CD4-positive, alpha-beta memory T cell (primary cell): ENCODE results near the gene GSTO2. TPM values are rescaled to one million over a fixed set of nuclear protein-coding genes. Genes with fewer than 3 reads are reported as not detected.
A peak's percentile ranks its signal among the peaks of the same experiment; 100 is the strongest.

Experiments used
- CTCF ChIA-PET: fragments of 350-600 bp; sonication (Branson Sonifier 250); formaldehyde crosslinking; loops from one replicate; lab custom pipeline; 2021; ENCODE audit warnings: inconsistent platforms; ENCODE audit not compliant: partially characterized antibody; lab: Charles Lee
- POLR2A ChIA-PET: fragments of 350-600 bp; sonication (Branson Sonifier 250); formaldehyde crosslinking; loops from one replicate; lab custom pipeline; 2021; ENCODE audit not compliant: partially characterized antibody; lab: Charles Lee
- DNase-seq, 5 donors: peaks; one replicate each; pipeline versions ENCODE4 v3.0.0 to v3.0.0-alpha.2; 2020 to 2022; ENCODE audit warnings: mixed read lengths in 1 of 5
- H3K27ac ChIP-seq: one replicate; pipeline ENCODE4 v1.7.0; 2013; ENCODE audit warnings: low read depth, low read length
- H3K27me3 ChIP-seq: 2 replicates; pipeline ENCODE4 v1.7.0; 2013; ENCODE audit warnings: mild to moderate bottlenecking, low read length, moderate library complexity; ENCODE audit not compliant: insufficient read depth
- H3K36me3 ChIP-seq: 2 replicates; pipeline ENCODE4 v1.7.0; 2013; ENCODE audit warnings: mild to moderate bottlenecking, low read length, moderate library complexity; ENCODE audit not compliant: insufficient read depth
- H3K4me1 ChIP-seq: 2 replicates; pipeline ENCODE4 v1.7.0; 2013; ENCODE audit warnings: mild to moderate bottlenecking, low read length, moderate library complexity; ENCODE audit not compliant: insufficient read depth
- H3K4me3 ChIP-seq, 2 donors: one replicate each; pipeline ENCODE4 v1.7.0; 2013; ENCODE audit warnings: low read length in 2 of 2, mild to moderate bottlenecking in 1 of 2
- H3K9me3 ChIP-seq, 2 donors: one replicate each; pipeline ENCODE4 v1.7.0; 2013; ENCODE audit warnings: low read length in 2 of 2, control low read depth in 1 of 2; ENCODE audit not compliant: control insufficient read depth in 1 of 2
- H3K27ac Mint-ChIP-seq, 7 donors: one replicate each; pipeline ENCODE4 v1.8.0; 2020 to 2021; ENCODE audit warnings: mixed read lengths in 7 of 7, mild to moderate bottlenecking in 6 of 7, inconsistent platforms in 3 of 7, moderate library complexity in 3 of 7
- H3K27me3 Mint-ChIP-seq, 2 donors: one replicate each; pipeline ENCODE4 v1.8.0; 2020 to 2021; ENCODE audit warnings: mixed read lengths in 2 of 2
- H3K36me3 Mint-ChIP-seq, 2 donors: one replicate each; pipeline ENCODE4 v1.8.0; 2020 to 2021; ENCODE audit warnings: mixed read lengths in 2 of 2, inconsistent platforms in 1 of 2, mild to moderate bottlenecking in 1 of 2
- H3K4me1 Mint-ChIP-seq, 4 donors: one replicate each; pipeline ENCODE4 v1.8.0; 2020 to 2021; ENCODE audit warnings: mixed read lengths in 4 of 4, mild to moderate bottlenecking in 1 of 4
- H3K4me3 Mint-ChIP-seq, 8 donors: one replicate each; pipeline ENCODE4 v1.8.0; 2020 to 2021; ENCODE audit warnings: mixed read lengths in 8 of 8, mild to moderate bottlenecking in 7 of 8, moderate library complexity in 6 of 8, inconsistent platforms in 3 of 8
- H3K9me3 Mint-ChIP-seq, 8 donors: one replicate each; pipeline ENCODE4 v1.8.0; 2020 to 2021; ENCODE audit warnings: mixed read lengths in 8 of 8, mild to moderate bottlenecking in 5 of 8, inconsistent platforms in 3 of 8, moderate library complexity in 1 of 8
- intact Hi-C: fragments of 100-400 bp; cut with micrococcal nuclease; formaldehyde crosslinking; loops from one replicate; pipeline ENCODE4 v1.15.1; 2023
- polyA plus RNA-seq, 2 donors: library from polyadenylated mRNA; unstranded; fragments of 300-500 nt; fragmentation: Illumina TruSeq; gene quantifications; one replicate each; pipeline ENCODE4 v1.2.3, GENCODE V29; 2021
- total RNA-seq, 2 experiments: library from RNA; stranded (reverse); gene quantifications; one replicate each; pipeline ENCODE4 v1.2.3, GENCODE V29; 2021

Gene GSTO2
- total and polyA plus RNA-seq, 4 experiments from 2014 or later, result 0.94 to 2.3 (median 1.4) TPM

- intact Hi-C loops, result no loop called here
- Mint-ChIP-seq H3K27ac (peak overlapping the region in 3 of 7 donors; percentile 4 to 92 (median 34)), H3K36me3 (peaks cover under 1 to 4% of the 10 kb centered on the region in 2 donors), H3K9me3 (no peaks in the 10 kb centered on the region), H3K4me3 (peak overlapping the region in 1 of 8 donors; percentile 22), H3K4me1 (peaks cover 42 to 83% (median 57%) of the 10 kb centered on the region in 4 donors), H3K27me3 (no peaks in the 10 kb centered on the region)
- POLR2A ChIA-PET, result interaction anchor here (1.4 to 10.2 kb wide), 6 partner anchors 15 to 44 kb away, joined by 3 to 126 read pairs (median 56); partner anchors contain the start of genes CFAP58 and ITPRIP
- Histone ChIP-seq H3K36me3 (no peaks in the 10 kb centered on the region), H3K4me1 (peaks cover 60% of the 10 kb centered on the region), H3K27ac (no peak overlapping the region), H3K4me3 (no peak overlapping the region), H3K9me3 (no peaks in the 10 kb centered on the region), H3K27me3 (no peaks in the 10 kb centered on the region)
- CTCF ChIA-PET, result interaction anchor here (0.8 to 7.3 kb wide), 13 partner anchors 8 to 50 kb away, joined by 3 to 449 read pairs (median 21); partner anchors contain the start of genes CFAP58 and ITPRIP
- no peak for DNase-seq
These were observed 37.9 kb downstream of the GSTO2 start for GRCh38 chr10:104306897-104307296.

DNA sequence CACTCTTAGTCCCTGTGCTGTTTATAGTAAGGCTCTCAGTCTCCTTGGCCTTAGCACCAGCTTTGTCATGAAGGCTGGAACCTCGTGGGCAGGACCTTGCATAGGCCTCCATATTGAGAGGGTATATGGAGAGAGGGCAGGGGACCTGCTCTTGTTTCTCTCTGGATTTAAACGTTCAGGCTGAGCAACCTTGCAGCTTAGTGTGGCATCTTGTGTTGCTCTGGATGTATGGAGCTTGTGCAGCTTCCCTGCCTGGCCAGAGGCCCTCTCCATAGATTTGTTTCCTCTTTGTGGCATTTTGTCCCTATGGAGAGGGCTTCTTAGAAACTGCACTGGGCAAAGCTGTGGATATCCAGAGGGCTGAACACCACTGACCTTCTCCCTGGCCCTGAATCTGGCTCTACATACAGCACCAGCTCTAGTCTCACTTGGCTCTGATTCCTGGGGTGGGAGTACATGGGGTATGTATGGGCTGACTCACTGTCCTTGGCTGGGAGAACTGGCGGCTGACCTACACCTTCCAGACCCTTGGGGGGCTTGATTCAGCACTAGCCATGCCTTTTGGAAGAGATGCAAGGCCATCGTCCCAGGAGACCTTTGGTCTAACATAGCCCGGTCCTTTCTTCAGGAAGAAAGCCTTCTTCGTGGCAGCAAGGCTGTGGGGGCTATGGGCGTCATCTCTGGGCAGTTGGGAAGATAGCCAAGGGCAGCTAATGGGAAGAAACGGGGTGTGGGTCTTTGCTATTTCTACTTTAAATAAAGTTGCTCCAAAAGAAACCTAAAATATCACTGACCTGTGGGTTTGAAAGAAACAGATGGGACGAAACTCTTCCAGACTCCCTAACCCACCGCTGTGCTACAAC, 38.8 kb downstream of the GSTO2 start:
- no peaks in the 10 kb centered on the region for H3K9me3 ChIP-seq
- no peaks in the 10 kb centered on the region for H3K27me3 Mint-ChIP-seq
- no peak overlapping the region for H3K27ac ChIP-seq

GRCh38 chr10:104308439-104308903, 39.5 kb downstream of the GSTO2 start:
- peak overlapping the region; percentile 49 to 92 (median 82) for H3K27ac Mint-ChIP-seq
- peak overlapping the region; percentile 8 to 84 (median 64) for H3K4me3 Mint-ChIP-seq
- Histone ChIP-seq H3K36me3 (peaks cover 12% of the 10 kb centered on the region), H3K4me3 (no peak overlapping the region), H3K4me1 (peaks cover 60% of the 10 kb centered on the region), H3K27me3 (no peaks in the 10 kb centered on the region), H3K27ac (no peak overlapping the region), H3K9me3 (no peaks in the 10 kb centered on the region)
- ChIA-PET CTCF (interaction anchor here (0.7 to 7.3 kb wide), 6 partner anchors 9 to 41 kb away, joined by 3 to 449 read pairs (median 66); partner anchors contain the start of genes CFAP58 and ITPRIP), POLR2A (interaction anchor here (1.0 to 10.2 kb wide), 6 partner anchors 14 to 43 kb away, joined by 3 to 126 read pairs (median 56); partner anchors contain the start of genes CFAP58 and ITPRIP)
- peaks cover 42 to 82% (median 62%) of the 10 kb centered on the region in 4 donors for H3K4me1 Mint-ChIP-seq
- no peaks in the 10 kb centered on the region for H3K27me3 Mint-ChIP-seq
- H3K36me3 Mint-ChIP-seq, result peaks cover 9 to 18% of the 10 kb centered on the region in 2 donors
- no peaks in the 10 kb centered on the region for H3K9me3 Mint-ChIP-seq
- intact Hi-C loops, result loop anchor here (2.0 kb wide), 1 partner anchor 20 kb away; no protein-coding TSS in a partner anchor
- peak; percentile 49 to 57 (median 51) for DNase-seq

More for the DNA sequence above, 38.8 kb downstream of the GSTO2 start:
- Mint-ChIP-seq H3K4me3 (peak overlapping the region in 7 of 8 donors; percentile 47 to 84 (median 70)), H3K9me3 (no peaks in the 10 kb centered on the region), H3K36me3 (peaks cover 9 to 12% of the 10 kb centered on the region in 2 donors), H3K4me1 (peaks cover 42 to 83% (median 61%) of the 10 kb centered on the region in 4 donors), H3K27ac (peak overlapping the region; percentile 49 to 92 (median 77))
- no peak for DNase-seq
- H3K4me3 ChIP-seq, result no peak overlapping the region
- peaks cover 7% of the 10 kb centered on the region for H3K36me3 ChIP-seq
- ChIA-PET CTCF (interaction anchor here (0.8 to 7.3 kb wide), 11 partner anchors 8 to 41 kb away, joined by 3 to 449 read pairs (median 30); partner anchors contain the start of genes CFAP58 and ITPRIP), POLR2A (interaction anchor here (1.4 to 10.2 kb wide), 6 partner anchors 15 to 43 kb away, joined by 3 to 126 read pairs (median 56); partner anchors contain the start of genes CFAP58 and ITPRIP)
- H3K27me3 ChIP-seq, result no peaks in the 10 kb centered on the region
- peaks cover 60% of the 10 kb centered on the region for H3K4me1 ChIP-seq
- intact Hi-C loops, result loop anchor here (2.0 kb wide), 1 partner anchor 21 kb away; no protein-coding TSS in a partner anchor

- Mint-ChIP-seq H3K27me3 (no peaks in the 10 kb centered on the region), H3K4me3 (peak overlapping the region in 1 of 8 donors; percentile 15), H3K4me1 (peaks cover 38 to 68% (median 52%) of the 10 kb centered on the region in 4 donors), H3K27ac (peak overlapping the region in 5 of 7 donors; percentile 8 to 70 (median 33)), H3K9me3 (no peaks in the 10 kb centered on the region), H3K36me3 (peaks cover 13 to 30% of the 10 kb centered on the region in 2 donors)
- Histone ChIP-seq H3K9me3 (no peaks in the 10 kb centered on the region), H3K27ac (no peak overlapping the region), H3K27me3 (no peaks in the 10 kb centered on the region), H3K36me3 (peaks cover 30% of the 10 kb centered on the region), H3K4me3 (no peak overlapping the region), H3K4me1 (peaks cover 53% of the 10 kb centered on the region)
- DNase-seq, result no peak
- intact Hi-C loops, result loop anchor here (2.0 kb wide), 1 partner anchor 19 kb away; no protein-coding TSS in a partner anchor
- CTCF ChIA-PET, result interaction anchor here (0.9 to 8.1 kb wide), 8 partner anchors 11 to 41 kb away, joined by 3 to 65 read pairs (median 5); partner anchors contain the start of genes CFAP58 and ITPRIP
- POLR2A ChIA-PET, result interaction anchor here (0.8 to 10.2 kb wide), 4 partner anchors 12 to 26 kb away, joined by 3 to 126 read pairs (median 56); partner anchors contain the start of gene ITPRIP
These were observed 41.3 kb downstream of the GSTO2 start for GRCh38 chr10:104309980-104310978.

DNA sequence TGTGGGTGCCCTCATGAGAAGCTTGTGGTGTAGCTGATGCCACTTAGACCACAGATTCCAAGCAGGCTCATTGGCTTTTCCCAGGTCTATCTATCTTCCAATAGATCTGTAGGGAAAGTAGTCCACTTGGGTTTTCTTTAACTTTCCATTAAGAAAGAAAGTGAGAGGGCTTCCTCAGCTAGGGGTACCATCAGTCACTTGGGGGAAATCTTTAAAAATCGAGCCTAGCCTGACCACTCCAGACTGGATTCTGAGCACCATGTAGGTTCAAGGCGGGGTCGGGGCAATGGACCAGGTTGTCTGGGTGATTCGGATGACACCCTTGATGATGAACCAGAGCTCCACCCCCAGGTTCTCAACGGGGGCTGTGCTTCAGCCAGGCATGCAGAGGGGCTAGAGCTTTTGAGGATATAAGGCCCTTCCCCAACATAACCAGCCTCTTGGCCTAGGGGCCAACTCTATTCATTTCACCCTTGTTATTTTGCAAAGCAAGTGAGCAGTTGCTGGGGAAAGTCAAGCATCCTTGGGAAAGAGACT, 42.3 kb downstream of the GSTO2 start:
- Mint-ChIP-seq H3K9me3 (no peaks in the 10 kb centered on the region), H3K36me3 (peaks cover 17 to 35% of the 10 kb centered on the region in 2 donors), H3K27me3 (no peaks in the 10 kb centered on the region), H3K27ac (peak overlapping the region in 2 of 7 donors; percentile 8 to 43), H3K4me3 (no peak overlapping the region), H3K4me1 (peaks cover 31 to 59% (median 44%) of the 10 kb centered on the region in 4 donors)
- Histone ChIP-seq H3K4me3 (no peak overlapping the region), H3K27ac (no peak overlapping the region), H3K9me3 (no peaks in the 10 kb centered on the region), H3K36me3 (peaks cover 34% of the 10 kb centered on the region), H3K4me1 (peaks cover 43% of the 10 kb centered on the region), H3K27me3 (no peaks in the 10 kb centered on the region)
- ChIA-PET CTCF (interaction anchor here (1.2 to 8.1 kb wide), 6 partner anchors 10 to 40 kb away, joined by 3 to 65 read pairs (median 4); partner anchors contain the start of gene CFAP58), POLR2A (interaction anchor here (0.8 to 10.2 kb wide), 3 partner anchors 11 to 25 kb away, joined by 3 to 126 read pairs (median 72); partner anchors contain the start of gene ITPRIP)
- DNase-seq, result no peak
- intact Hi-C loops, result no loop called here
